Ovary (tissue), 9 donors: Measurements from ENCODE around the gene HES4. TPM values are rescaled to one million over a fixed set of nuclear protein-coding genes. Genes with fewer than 3 reads are reported as not detected.
"Not testable (repeated sequence)": the region's sequence is repeated elsewhere in the genome, so short reads cannot be mapped to it uniquely, and the experiment has no call there.

Experiments used
- DNase-seq, 5 donors: peaks; one replicate each; pipeline ENCODE4 v3.0.0-alpha.2; 2019 to 2020
- H3K27ac ChIP-seq, 2 donors: fragments of 200-600 bp; one replicate each; pipeline versions ENCODE4 v1.5.1 to v1.8.0; 2019 to 2022
- H3K27me3 ChIP-seq: fragments of 200-600 bp; one replicate; pipeline ENCODE4 v1.8.0; 2022
- H3K36me3 ChIP-seq: fragments of 200-600 bp; sonication (generic); one replicate; pipeline ENCODE4 v1.5.1; 2019
- H3K4me1 ChIP-seq: one replicate; pipeline ENCODE4 v1.8.1; 2013; ENCODE audit warnings: mild to moderate bottlenecking, moderate library complexity; ENCODE audit not compliant: insufficient read depth
- H3K4me3 ChIP-seq: fragments of 200-600 bp; sonication (generic); one replicate; pipeline ENCODE4 v1.5.1; 2017
- H3K9me3 ChIP-seq, 2 donors: fragments of 200-600 bp in 1 of 2; sonication (generic) in 1 of 2; one replicate each; pipeline versions ENCODE4 v1.5.1 to v1.8.1; 2013 to 2019; ENCODE audit warnings: mild to moderate bottlenecking in 1 of 2, moderate library complexity in 1 of 2
- CTCF ChIP-seq, 3 donors: fragments of 450-650 bp in 2 of 3; fragments of 200-600 bp in 1 of 3; IDR thresholded peaks; one replicate each; pipeline versions ENCODE4 v1.5.1 to v1.8.0; 2016 to 2022; ENCODE audit warnings: antibody characterized with exemption in 3 of 3, mild to moderate bottlenecking in 1 of 3
- EP300 ChIP-seq: sonication (generic); formaldehyde crosslinking; IDR thresholded peaks from one replicate; pipeline ENCODE4 v1.6.1; 2017; ENCODE audit warnings: antibody characterized with exemption
- POLR2A ChIP-seq: fragments of 450-650 bp; IDR thresholded peaks from one replicate; pipeline ENCODE4 v1.6.1; 2017; ENCODE audit warnings: antibody characterized with exemption, mild to moderate bottlenecking, moderate library complexity
- WGBS, 3 donors: extraction: QIAGEN DNeasy Blood & Tissue Kit in 1 of 3; methylation state at CpG; one replicate each; pipeline versions ENCODE4 v1.1.5 to v1.1.7; 2013 to 2017; 5-methylcytosine and 5-hydroxymethylcytosine counted together
- intact Hi-C, 4 donors: fragments of 100-400 bp; cut with DNase I; formaldehyde crosslinking; loops; one replicate each; pipeline versions ENCODE4 v1.11.0 to v1.15.1; 2022 to 2023
- polyA plus RNA-seq, 2 donors: library from polyadenylated mRNA; stranded (reverse); fragments of 200-250 nt in 1 of 2; fragments of 350-450 nt in 1 of 2; fragmentation: Illumina TruSeq in 1 of 2; extraction: RNeasy Lipid Tissue Mini Kit (QIAGEN cat#74804) in 1 of 2; gene quantifications; one replicate each; pipeline ENCODE4 v1.2.3, GENCODE V29; 2013 to 2014
- total RNA-seq, 7 donors: library from RNA; depleted of rRNA in 2 of 7; stranded (reverse); fragments of >200 nt in 2 of 7; fragmentation: NEBNext Ultra II Directional in 3 of 7; extraction: Animal tissue kit (Norgen Biotek cat#: 25700) in 3 of 7; gene quantifications; one replicate each; pipeline versions ENCODE4 v1.1.0 to v1.2.4, GENCODE V29; 2016 to 2023
- donor health status: DM: no; HTN: no; CAD: no; lungs with moderate emphysema.
- donor health status: DM: no; HTN: no; CAD: no.
- donor health status: Bipolar disorder and iron deficiency.
- donor health status: DM: yes; HTN: yes; CAD: no.
- donor health status: DM: no; HTN: no; CAD: no.
- donor health status: DM: yes; HTN: yes; CAD: no.

The HES4 gene
- total and polyA plus RNA-seq, 9 donors, result 4.5 to 76.2 (median 7.3) TPM; not detected in 1

GRCh38 chr1:1033009-1033587, 33.2 kb upstream of the HES4 start:
- TF ChIP-seq EP300 (no peak), CTCF (IDR thresholded peaks at IDR 0.05) (peak; percentile 25 to 71 (median 38)), POLR2A (no peak)
- WGBS, 3 donors, result 1 to 5% (median 1%) methylated on average over 48 to 73 of the region's 73 CpGs
- intact Hi-C loops, result no loop called here
- peak; percentile 66 to 83 (median 74) for DNase-seq
- peak overlapping the region; percentile 13 for H3K4me3 ChIP-seq
- no peaks in the 10 kb centered on the region for H3K9me3 ChIP-seq
- H3K36me3 ChIP-seq, result no peaks in the 10 kb centered on the region
- H3K27ac ChIP-seq, result no peak overlapping the region
- H3K4me1 ChIP-seq, result peaks cover 3% of the 10 kb centered on the region
- no peaks in the 10 kb centered on the region for H3K27me3 ChIP-seq

- WGBS, 3 donors, result 41 to 57% (median 44%) methylated on average over 14 to 16 of the region's 16 CpGs
- no peak for TF ChIP-seq CTCF (IDR thresholded peaks at IDR 0.05)
- TF ChIP-seq EP300, result no peak
- TF ChIP-seq POLR2A, result no peak
- intact Hi-C loops, result no loop called here
- no peak for DNase-seq
- H3K9me3 ChIP-seq, result no peaks in the 10 kb centered on the region
- H3K27ac ChIP-seq, result no peak overlapping the region
- H3K36me3 ChIP-seq, result no peaks in the 10 kb centered on the region
- H3K4me1 ChIP-seq, result peaks cover 3% of the 10 kb centered on the region
- H3K4me3 ChIP-seq, result no peak overlapping the region
- no peaks in the 10 kb centered on the region for H3K27me3 ChIP-seq
Observed at GRCh38 chr1:1032424-1032823, 32.5 kb upstream of the HES4 start.

GRCh38 chr1:1031659-1032235, 31.9 kb upstream of the HES4 start:
- H3K36me3 ChIP-seq, result no peaks in the 10 kb centered on the region
- WGBS, 3 donors, result 79 to 87% (median 85%) methylated on average over 11 of the region's 11 CpGs
- intact Hi-C loops, result no loop called here
- TF ChIP-seq POLR2A, result no peak
- no peak for TF ChIP-seq EP300
- TF ChIP-seq CTCF (IDR thresholded peaks at IDR 0.05), result no peak
- no peak overlapping the region for H3K4me3 ChIP-seq
- no peaks in the 10 kb centered on the region for H3K27me3 ChIP-seq
- H3K9me3 ChIP-seq, result no peaks in the 10 kb centered on the region
- no peak overlapping the region for H3K27ac ChIP-seq
- DNase-seq, result no peak
- peaks cover 3% of the 10 kb centered on the region for H3K4me1 ChIP-seq

GRCh38 chr1:1030867-1031658, 31.2 kb upstream of the HES4 start:
- WGBS, 3 donors, result 74 to 91% (median 84%) methylated on average over 5 to 7 of the region's 7 CpGs
- H3K9me3 ChIP-seq, H3K4me1 ChIP-seq, H3K4me3 ChIP-seq, H3K27me3 ChIP-seq, DNase-seq, H3K36me3 ChIP-seq, H3K27ac ChIP-seq, intact Hi-C loops: not testable (repeated sequence)
